Ramos (cell line): ENCODE results near the gene SORT1.
"Not testable (repeated sequence)": the region's sequence is repeated elsewhere in the genome, so short reads cannot be mapped to it uniquely, and the experiment has no call there.

Experiments
- in situ Hi-C: fragments of 300-500 bp; cut with MboI; formaldehyde crosslinking; loops from one replicate; pipeline ENCODE4 v1.14.3; 2022; ENCODE audit warnings: low sequenced_read_pairs; ENCODE audit not compliant: unreplicated experiment

SORT1 gene

GRCh38 chr1:109383087-109383779 is 14.5 kb downstream of the SORT1 start:
- in situ Hi-C loops = no loop called here

DNA sequence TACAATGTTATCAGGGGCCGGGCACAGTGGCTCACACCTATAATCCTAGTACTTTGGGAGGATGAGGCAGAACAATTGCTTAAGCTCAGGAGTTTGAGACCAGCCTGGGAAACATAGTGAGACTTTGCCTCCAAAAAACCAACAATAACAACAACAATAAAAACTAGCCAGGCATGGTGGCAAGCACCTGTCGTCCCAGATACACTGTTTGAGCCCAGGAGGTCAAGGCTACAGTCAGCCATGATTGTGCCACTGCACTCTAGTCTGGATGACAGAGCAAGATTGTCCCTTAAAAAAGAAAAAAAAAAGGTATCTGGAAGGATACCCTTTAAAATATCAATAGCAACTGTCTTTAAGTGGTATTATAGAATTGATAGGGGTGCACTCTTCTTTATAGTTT is 16.1 kb downstream of the SORT1 start:
- in situ Hi-C loops = no loop called here

GRCh38 chr1:109379907-109380306 is 17.8 kb downstream of the SORT1 start:
- in situ Hi-C loops = no loop called here

DNA sequence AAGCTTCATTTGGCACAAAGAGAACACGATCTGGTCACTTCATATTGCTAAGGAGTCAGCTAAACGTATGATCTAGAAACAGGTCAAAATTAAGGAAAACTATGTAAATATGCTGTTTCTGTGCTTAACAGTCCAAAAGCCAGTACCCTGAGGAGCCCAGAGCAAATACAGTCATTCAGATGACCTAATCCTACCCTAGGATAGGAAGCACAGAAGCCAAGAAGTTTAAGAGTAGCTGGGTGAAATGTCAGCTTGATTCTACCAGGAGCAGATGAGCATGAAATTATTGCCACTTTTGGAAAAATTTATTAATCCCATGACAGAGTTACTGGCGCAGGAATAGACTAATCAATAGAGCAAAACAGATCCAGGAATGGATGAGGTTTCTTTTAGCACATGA is 18.3 kb downstream of the SORT1 start:
- in situ Hi-C loops = no loop called here

GRCh38 chr1:109377698-109378097 is 20.0 kb downstream of the SORT1 start:
- in situ Hi-C loops = no loop called here

- in situ Hi-C loops = not testable (repeated sequence)
These were observed 24.0 kb downstream of the SORT1 start for GRCh38 chr1:109373696-109374095.

GRCh38 chr1:109373126-109373525 is 24.6 kb downstream of the SORT1 start:
- in situ Hi-C loops = no loop called here

DNA sequence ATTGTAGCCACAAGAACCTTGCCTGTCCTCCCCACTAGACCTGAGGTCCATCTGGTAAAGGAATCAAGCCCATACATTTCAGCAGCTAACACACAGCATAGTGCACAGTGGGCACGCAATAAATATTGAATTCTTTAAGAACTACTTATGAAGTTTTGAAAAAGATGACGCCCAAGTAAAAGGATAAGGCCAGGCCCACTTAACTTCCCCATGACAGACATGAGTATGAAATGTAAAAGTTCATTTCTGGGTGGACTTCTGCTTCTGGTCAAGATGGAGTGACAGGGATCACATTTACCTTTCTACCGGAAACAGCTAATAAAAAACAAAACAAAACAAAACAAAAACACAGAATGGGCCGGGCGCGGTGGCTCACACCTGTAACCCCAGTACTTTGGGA is 25.4 kb downstream of the SORT1 start:
- in situ Hi-C loops = no loop called here

GRCh38 chr1:109371341-109371739 is 26.4 kb downstream of the SORT1 start:
- in situ Hi-C loops = no loop called here

DNA sequence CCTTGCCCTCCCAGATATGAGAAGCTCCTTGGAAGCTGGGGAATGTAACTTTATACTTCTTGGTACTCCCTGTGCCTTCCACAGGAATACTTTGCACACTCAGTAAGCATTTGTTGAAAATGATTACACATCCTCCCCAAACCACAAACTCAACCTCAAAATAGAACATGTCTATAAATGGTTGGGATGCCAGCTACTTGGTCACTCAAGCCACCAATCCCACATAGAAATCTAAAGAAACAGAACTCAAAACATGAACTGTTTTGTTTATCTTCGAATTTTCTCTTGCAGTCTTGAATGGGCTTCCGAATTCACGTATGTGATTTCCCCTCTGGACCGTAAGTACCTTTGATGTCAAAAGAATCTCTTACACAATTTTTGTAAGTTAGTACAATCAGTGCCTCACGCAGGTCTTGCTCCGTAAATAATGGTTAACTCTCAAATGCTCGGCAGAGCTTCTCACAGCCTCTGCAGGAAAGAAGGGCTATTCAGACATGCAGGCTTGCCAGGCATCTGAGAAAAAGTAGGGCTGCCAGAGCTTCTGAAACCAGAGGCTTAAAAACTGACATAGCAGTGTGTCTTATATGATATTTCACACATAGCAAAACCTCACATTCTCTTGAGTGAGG is 26.9 kb downstream of the SORT1 start:
- in situ Hi-C loops = no loop called here

DNA sequence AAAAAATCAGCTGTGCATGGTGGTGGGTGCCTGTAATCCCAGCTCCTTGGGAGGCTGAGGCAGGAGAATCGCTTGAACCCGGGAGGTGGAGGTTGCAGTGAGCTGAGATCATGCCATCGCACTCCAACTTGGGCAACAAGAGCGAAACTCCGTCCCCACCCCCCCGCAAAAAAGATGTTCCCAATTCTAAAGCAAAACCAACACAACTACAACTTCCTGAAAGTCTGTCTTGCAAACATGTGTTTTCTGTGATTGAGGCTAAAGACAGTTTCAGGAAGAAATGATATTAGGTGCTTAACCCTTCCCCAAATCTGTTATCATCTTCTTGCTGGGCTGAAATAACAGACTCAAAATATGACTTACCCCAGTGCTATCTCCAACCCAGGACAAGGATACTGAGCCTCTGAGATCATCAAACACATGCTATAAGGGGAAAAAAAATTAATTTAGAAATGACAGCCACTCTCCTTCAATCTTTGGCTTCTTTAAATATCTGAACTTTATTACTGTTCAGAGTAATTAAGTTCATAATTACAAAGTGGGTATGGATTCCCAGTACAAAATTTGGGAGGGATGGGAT is 28.5 kb downstream of the SORT1 start:
- in situ Hi-C loops = no loop called here

DNA sequence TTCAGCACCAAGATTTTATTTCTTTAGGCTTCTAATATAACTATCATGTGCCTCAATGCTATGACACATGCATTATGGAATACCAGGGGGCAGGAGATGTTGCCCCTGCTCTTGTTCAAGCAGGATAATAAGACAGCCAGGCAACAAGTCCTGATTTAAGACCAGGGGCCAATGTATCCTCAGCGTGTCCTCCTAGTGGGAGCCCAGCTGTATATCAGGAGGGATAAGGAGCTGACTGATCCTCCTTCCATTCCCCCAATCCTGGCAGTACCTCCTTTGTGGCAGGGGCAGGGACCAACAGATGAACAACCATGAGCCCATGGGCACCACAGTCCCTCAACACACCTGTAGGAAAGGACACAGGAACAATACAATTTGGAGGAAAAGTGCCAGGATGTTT is 29.3 kb downstream of the SORT1 start:
- in situ Hi-C loops = no loop called here

- in situ Hi-C loops = no loop called here
These were observed 30.1 kb downstream of the SORT1 start for GRCh38 chr1:109367626-109368025.

GRCh38 chr1:109365642-109366204 is 32.0 kb downstream of the SORT1 start:
- in situ Hi-C loops = no loop called here

- in situ Hi-C loops = no loop called here
These were observed 36.1 kb downstream of the SORT1 start for GRCh38 chr1:109361649-109362048.

- in situ Hi-C loops = no loop called here
These were observed 36.6 kb downstream of the SORT1 start for GRCh38 chr1:109361069-109361468.

DNA sequence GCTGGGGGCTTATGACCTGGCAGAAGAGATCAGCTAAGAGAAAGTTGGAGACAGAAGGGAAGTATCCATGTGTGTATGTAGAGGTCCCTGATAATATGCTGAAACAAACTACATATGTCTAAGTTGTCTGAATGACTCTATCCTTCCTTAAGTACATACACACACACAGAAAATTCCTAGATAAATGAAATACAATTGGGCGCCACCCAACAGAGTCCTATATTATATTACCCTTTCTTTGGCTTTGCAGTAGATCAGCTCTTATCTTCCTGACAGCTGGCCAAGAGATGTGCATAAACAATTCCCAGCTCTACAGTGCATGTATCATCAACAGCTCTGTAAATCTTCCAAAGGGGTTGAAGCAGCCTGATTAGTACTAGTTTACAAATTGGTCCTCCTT is 40.1 kb downstream of the SORT1 start:
- in situ Hi-C loops = no loop called here

GRCh38 chr1:109356915-109357314 is 40.8 kb downstream of the SORT1 start:
- in situ Hi-C loops = no loop called here

- in situ Hi-C loops = no loop called here
These were observed 41.2 kb downstream of the SORT1 start for GRCh38 chr1:109356505-109356904.

DNA sequence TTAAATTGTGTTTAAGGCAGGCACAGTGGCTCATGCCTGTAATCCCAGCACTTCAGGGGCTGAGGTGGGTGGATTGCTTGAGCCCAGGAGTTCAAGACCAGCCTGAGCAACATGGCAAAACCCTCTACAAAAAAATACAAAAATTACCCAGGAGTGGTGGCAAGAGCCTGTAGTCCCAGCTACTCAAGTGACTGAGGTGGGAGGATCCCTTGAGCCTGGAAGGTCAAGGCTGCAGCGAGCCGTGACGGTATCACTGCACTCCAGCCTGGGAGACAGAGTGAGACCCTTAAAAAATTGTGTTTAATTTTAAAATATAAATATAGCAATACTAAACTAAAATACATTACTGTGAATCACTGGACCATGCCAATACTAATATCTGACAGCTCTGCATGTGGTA is 42.8 kb downstream of the SORT1 start:
- in situ Hi-C loops = no loop called here

- in situ Hi-C loops = no loop called here
These were observed 46.3 kb downstream of the SORT1 start for GRCh38 chr1:109351457-109351856.
